ENCODE measurements around the gene ZFHX2. TPM values are rescaled to one million over a fixed set of nuclear protein-coding genes. Genes with fewer than 3 reads are reported as not detected.
A peak's percentile ranks its signal among the peaks of the same experiment; 100 is the strongest.
"Not testable (repeated sequence)": the region's sequence is repeated elsewhere in the genome, so short reads cannot be mapped to it uniquely, and the experiment has no call there.

ZFHX2 gene
- total RNA-seq (ENCODE audit: low replicate concordance): 0.36 and 0.41 TPM in 2 replicates

GRCh38 chr14:23551266-23552028 lies at the start of gene ZFHX2:
Gene ZFHX2 (minus strand): TSS chr14:23551765. CDS start chr14:23535325, 16,440 bp downstream.
- peak within 1 kb of the TSS; percentile 63 for H3K4me3 ChIP-seq (ENCODE audit: low read depth, low read length)
- no peak for TF ChIP-seq CTCF (IDR thresholded peaks at IDR 0.05; ENCODE audit: insufficient read depth, low read length)
- DNase-seq (ENCODE audit: low read depth): peak; percentile 34

DNA sequence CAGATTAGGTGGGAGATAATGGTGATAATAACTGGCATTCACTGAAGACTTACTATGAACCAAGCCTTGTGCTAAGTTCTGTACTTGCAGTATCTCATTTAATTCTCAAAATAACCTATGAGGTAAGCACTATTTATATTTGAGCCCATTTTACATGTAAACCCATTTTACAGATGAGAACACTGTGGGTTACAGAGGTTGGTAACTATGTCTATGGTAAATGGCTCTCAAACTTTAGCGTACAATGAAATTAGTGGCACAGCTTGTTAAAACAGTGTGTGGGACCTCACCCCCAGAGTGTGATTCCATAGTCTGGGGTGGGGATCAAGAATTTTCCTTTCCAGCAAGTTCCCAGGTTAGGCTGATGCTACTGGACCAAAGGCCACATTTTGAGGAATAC lies 49.2 kb upstream of the ZFHX2 start:
- TF ChIP-seq CTCF (IDR thresholded peaks at IDR 0.05; ENCODE audit: insufficient read depth, low read length): no peak

GRCh38 chr14:23600322-23600707 lies 48.8 kb upstream of the ZFHX2 start:
- no peak overlapping the region for H3K4me3 ChIP-seq (ENCODE audit: low read depth, low read length)
- DNase-seq (ENCODE audit: low read depth): no peak
- TF ChIP-seq CTCF (IDR thresholded peaks at IDR 0.05; ENCODE audit: insufficient read depth, low read length): no peak

More for the DNA sequence above, 49.2 kb upstream of the ZFHX2 start:
- no peak overlapping the region for H3K4me3 ChIP-seq (ENCODE audit: low read depth, low read length)
- DNase-seq (ENCODE audit: low read depth): no peak

- not testable (repeated sequence) for H3K4me3 ChIP-seq (ENCODE audit: low read depth, low read length); DNase-seq (ENCODE audit: low read depth)
These were observed 42.6 kb upstream of the ZFHX2 start for GRCh38 chr14:23594191-23594590.

GRCh38 chr14:23590198-23590597 lies 38.6 kb upstream of the ZFHX2 start:
- no peak overlapping the region for H3K4me3 ChIP-seq (ENCODE audit: low read depth, low read length)
- no peak for TF ChIP-seq CTCF (IDR thresholded peaks at IDR 0.05; ENCODE audit: insufficient read depth, low read length)
- DNase-seq (ENCODE audit: low read depth): no peak

- no peak for DNase-seq (ENCODE audit: low read depth)
- H3K4me3 ChIP-seq (ENCODE audit: low read depth, low read length): no peak overlapping the region
- TF ChIP-seq CTCF (IDR thresholded peaks at IDR 0.05; ENCODE audit: insufficient read depth, low read length): no peak
These were observed 38.0 kb upstream of the ZFHX2 start for GRCh38 chr14:23589606-23590005.

- peak; percentile 80 for DNase-seq (ENCODE audit: low read depth)
- no peak overlapping the region for H3K4me3 ChIP-seq (ENCODE audit: low read depth, low read length)
- TF ChIP-seq CTCF (IDR thresholded peaks at IDR 0.05; ENCODE audit: insufficient read depth, low read length): peak; percentile 66
These were observed 37.5 kb upstream of the ZFHX2 start for GRCh38 chr14:23588884-23589598.

DNA sequence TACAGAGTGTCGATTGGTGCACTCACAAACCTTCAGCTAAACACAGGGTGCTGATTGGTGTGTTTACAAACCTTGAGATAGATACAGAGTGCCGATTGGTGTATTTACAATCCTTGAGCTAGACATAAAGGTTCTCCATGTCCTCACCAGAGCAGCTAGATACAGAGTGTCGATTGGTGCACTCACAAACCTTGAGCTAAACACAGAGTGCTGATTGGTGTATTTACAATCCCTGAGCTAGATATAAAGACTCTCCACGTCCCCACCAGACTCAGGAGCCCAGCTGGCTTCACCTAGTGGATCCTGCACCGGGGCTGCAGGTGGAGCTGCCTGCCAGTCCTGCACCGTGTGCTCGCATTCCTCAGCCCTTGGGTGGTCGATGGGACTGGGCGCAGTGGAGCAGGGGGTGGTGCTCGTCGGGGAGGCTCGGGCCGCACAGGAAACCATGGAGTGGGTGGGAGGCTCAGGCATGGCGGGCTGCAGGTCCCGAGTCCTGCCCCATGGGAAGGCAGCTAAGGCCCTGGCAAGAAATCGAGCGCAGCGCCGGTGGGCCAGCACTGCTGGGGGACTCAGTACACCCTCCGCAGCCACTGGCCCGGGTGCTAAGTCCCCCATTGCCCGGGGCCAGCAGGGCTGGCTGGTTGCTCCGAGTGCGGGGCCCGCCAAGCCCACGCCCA lies 33.1 kb upstream of the ZFHX2 start:
- DNase-seq (ENCODE audit: low read depth); H3K4me3 ChIP-seq (ENCODE audit: low read depth, low read length): not testable (repeated sequence)

DNA sequence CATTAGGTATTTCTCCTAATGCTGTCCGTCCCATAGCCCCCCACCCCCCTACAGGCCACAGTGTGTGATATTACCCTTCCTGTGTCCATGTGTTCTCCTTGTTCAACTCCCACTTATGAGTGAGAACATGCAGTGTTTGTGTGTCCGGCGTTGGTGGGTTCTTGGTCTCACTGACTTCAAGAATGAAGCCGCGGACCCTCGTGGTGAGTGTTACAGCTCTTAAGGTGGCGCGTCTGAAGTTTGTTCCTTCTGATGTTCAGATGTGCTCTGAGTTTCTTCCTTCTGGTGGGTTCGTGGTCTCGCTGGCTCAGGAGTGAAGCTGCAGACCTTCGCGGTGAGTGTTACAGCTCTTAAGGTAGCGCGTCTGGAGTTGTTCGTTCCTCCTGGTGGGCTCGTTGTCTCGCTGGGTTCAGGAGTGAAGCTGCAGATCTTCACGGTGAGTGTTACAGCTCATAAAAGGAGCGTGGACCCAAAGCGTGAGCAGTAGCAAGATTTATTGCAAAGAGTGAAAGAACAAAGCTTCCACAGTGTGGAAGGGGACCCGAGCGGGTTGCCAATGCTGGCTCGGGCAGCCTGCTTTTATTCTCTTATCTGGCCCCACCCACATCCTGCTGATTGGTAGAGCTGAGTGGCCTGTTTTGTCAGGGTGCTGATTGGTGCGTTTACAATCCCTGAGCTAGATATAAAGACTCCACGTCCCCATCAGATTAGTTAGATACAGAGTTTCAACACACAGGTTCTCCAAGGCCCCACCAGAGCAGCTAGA lies 32.4 kb upstream of the ZFHX2 start:
- H3K4me3 ChIP-seq (ENCODE audit: low read depth, low read length); DNase-seq (ENCODE audit: low read depth): not testable (repeated sequence)

Data from fibroblast of the aortic adventitia (primary cell).